Neural crest cell (in vitro differentiated cells): ENCODE results near the gene FANCC. TPM values are rescaled to one million over a fixed set of nuclear protein-coding genes. Genes with fewer than 3 reads are reported as not detected.

Experiments
- DNase-seq: peaks from one replicate; pipeline ENCODE4 v3.0.0; 2021; ENCODE audit warnings: low read depth, mixed read lengths, low spot score
- H3K27ac Mint-ChIP-seq: one replicate; pipeline ENCODE4 v1.8.0; 2021; ENCODE audit warnings: mild to moderate bottlenecking, mixed read lengths; ENCODE audit not compliant: unreplicated experiment
- H3K27me3 Mint-ChIP-seq: 2 replicates; pipeline ENCODE4 v1.8.0; 2021; ENCODE audit warnings: low read depth, mild to moderate bottlenecking, mixed read lengths
- H3K36me3 Mint-ChIP-seq: 2 replicates; pipeline ENCODE4 v1.8.0; 2021; ENCODE audit warnings: low read depth, mild to moderate bottlenecking, mixed read lengths
- H3K4me1 Mint-ChIP-seq: 2 replicates; pipeline ENCODE4 v1.8.0; 2021; ENCODE audit warnings: mixed read lengths
- H3K4me3 Mint-ChIP-seq: one replicate; pipeline ENCODE4 v1.8.0; 2021; ENCODE audit warnings: mild to moderate bottlenecking, mixed read lengths
- H3K9me3 Mint-ChIP-seq: 2 replicates; pipeline ENCODE4 v1.8.0; 2021; ENCODE audit warnings: mixed read lengths
- total RNA-seq: library from RNA; stranded (reverse); gene quantifications from 2 replicates; pipeline ENCODE4 v1.2.1, GENCODE V29; 2021
- TF ChIP-seq, protein P1 (sequence below): fragments of 200-600 bp; sonication (generic); conservative IDR thresholded peaks from 2 replicates; pipeline ENCODE4 v1.5.0; 2021; ENCODE audit warnings: antibody characterized with exemption, mild to moderate bottlenecking

Gene FANCC
- total RNA-seq, 1 donor from 2014 or later, result 24.6 TPM

DNA sequence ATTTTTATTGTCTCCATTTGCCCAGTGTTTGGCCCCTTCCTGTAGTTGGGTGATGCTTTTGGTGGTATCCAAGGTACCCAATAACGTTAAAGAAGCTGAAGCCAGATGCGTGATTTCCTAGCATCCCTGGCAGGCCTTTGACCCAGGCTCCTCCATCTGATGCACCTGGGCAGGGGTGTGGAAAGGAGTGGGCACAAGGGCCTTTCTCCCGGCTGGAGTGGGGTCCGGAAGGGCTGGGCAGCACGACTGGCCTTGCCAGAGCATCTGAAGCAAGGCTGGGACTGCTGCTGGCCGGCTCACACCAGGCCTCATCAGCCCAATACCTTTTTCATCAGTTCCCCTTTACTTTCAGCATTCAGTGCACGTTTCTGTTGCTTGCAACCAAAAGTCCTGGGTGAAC lies 220.2 kb downstream of the FANCC start:
- Mint-ChIP-seq H3K9me3 (no peaks in the 10 kb centered on the region), H3K4me1 (peaks cover 57% of the 10 kb centered on the region), H3K27me3 (peaks cover 3% of the 10 kb centered on the region), H3K4me3 (no peak overlapping the region), H3K36me3 (peaks cover 18% of the 10 kb centered on the region), H3K27ac (no peak overlapping the region)
- DNase-seq, result no peak
- TF ChIP-seq, protein P1, sequence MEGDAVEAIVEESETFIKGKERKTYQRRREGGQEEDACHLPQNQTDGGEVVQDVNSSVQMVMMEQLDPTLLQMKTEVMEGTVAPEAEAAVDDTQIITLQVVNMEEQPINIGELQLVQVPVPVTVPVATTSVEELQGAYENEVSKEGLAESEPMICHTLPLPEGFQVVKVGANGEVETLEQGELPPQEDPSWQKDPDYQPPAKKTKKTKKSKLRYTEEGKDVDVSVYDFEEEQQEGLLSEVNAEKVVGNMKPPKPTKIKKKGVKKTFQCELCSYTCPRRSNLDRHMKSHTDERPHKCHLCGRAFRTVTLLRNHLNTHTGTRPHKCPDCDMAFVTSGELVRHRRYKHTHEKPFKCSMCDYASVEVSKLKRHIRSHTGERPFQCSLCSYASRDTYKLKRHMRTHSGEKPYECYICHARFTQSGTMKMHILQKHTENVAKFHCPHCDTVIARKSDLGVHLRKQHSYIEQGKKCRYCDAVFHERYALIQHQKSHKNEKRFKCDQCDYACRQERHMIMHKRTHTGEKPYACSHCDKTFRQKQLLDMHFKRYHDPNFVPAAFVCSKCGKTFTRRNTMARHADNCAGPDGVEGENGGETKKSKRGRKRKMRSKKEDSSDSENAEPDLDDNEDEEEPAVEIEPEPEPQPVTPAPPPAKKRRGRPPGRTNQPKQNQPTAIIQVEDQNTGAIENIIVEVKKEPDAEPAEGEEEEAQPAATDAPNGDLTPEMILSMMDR, result no peak

DNA sequence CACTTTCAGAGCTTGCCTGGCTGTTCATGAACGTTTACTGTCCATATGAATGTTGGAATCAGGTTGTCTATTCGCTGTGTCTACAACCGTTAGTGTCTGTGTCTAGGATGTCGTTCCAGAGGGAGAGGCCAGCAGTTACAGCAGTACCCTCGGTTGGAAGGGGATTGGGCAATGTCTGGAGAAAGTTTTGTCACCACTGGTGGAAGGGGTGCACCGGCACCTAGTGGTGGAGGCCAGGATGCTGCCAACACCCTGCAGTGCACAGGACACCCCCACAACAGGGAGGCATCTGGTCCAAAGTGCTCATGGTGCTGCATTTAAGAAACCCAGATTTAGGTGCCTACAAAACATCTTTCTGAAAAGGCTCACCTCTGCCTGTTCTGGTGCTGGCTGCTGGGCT lies 220.7 kb downstream of the FANCC start:
- peaks cover 3% of the 10 kb centered on the region for H3K27me3 Mint-ChIP-seq
- DNase-seq, result no peak
- peaks cover 18% of the 10 kb centered on the region for H3K36me3 Mint-ChIP-seq
- no peak overlapping the region for H3K27ac Mint-ChIP-seq
- H3K4me1 Mint-ChIP-seq, result peaks cover 60% of the 10 kb centered on the region
- TF ChIP-seq, protein P1, result no peak
- no peak overlapping the region for H3K4me3 Mint-ChIP-seq
- no peaks in the 10 kb centered on the region for H3K9me3 Mint-ChIP-seq

DNA sequence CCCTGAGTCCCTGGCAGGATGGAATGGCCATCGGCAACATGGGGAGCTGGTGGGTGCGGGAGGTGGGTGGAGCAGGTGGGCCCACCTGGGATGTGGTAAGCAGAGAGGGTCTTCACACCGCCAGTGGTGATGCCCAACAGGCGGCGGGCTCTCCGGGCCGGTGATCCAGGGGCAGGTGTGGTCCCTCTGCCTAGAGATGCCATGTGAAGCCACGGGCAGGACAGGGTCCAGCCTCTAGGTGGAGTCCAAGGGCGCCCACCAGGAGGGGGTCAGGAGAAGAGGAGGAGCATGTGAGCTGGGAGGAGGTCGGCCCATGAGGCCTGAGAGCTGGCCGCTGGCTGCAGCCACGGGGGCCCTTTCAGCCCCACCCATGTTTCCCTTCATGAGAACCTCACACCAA lies 221.1 kb downstream of the FANCC start:
- H3K27ac Mint-ChIP-seq, result no peak overlapping the region
- TF ChIP-seq, protein P1, result no peak
- H3K27me3 Mint-ChIP-seq, result peaks cover 3% of the 10 kb centered on the region
- H3K9me3 Mint-ChIP-seq, result no peaks in the 10 kb centered on the region
- H3K4me3 Mint-ChIP-seq, result peak overlapping the region; percentile 22
- peaks cover 15% of the 10 kb centered on the region for H3K36me3 Mint-ChIP-seq
- H3K4me1 Mint-ChIP-seq, result peaks cover 64% of the 10 kb centered on the region
- no peak for DNase-seq

DNA sequence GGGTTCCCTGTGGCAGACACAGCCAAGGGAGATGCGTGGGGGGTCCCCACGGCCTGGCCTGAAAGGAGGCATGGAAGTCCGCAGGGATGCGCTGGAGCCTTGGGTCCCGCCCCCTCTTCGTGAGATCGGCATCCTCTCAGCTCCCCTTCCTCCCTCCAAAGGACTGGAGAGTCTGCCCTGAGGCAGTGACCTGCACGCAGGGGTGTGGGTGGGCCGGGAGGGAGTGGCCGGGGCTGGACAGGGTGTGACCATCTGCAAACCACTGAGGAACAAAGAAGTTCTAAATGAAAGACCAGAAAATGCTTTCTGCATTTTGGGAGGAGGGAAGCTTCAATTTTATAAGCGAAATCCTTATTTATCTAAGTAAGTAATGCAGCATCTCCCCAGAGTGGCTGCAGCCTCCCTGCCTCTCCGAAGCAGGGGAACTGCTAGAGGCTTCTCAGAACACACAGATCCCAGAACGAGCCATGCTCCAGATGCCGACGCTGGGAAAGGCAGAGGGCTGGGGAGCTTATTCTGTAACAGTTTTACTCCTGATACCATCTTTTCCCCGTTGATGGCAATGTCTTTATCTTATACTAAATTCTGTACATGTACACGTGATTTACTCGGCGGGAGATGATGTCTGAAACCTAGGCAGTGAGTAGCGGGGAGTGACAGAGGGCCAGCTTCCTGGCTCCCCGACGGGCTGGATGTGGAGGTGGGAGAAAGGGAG lies 221.7 kb downstream of the FANCC start:
- H3K4me1 Mint-ChIP-seq, result peaks cover 70% of the 10 kb centered on the region

DNA sequence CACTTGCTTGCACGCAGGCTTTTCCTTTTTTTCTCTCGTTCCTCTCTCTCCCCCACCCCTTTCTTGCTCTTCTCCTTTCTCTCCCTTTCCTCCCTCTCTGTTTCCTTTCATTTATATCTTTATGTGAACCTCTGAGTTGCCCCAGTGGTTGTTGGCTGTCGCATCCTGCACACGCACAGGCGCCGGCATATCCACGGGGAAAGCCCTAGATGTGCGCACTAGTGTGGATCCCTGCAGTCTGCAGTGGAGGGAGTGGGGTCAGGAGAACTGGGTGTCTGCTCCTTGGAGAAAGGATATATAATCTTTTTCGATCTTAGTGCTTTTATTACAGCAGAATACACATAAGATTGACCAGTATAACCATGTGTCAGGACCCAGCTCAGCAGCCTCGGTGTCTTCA lies 223.5 kb downstream of the FANCC start:
- peak overlapping the region; percentile 32 for H3K27ac Mint-ChIP-seq
- H3K9me3 Mint-ChIP-seq, result no peaks in the 10 kb centered on the region
- H3K36me3 Mint-ChIP-seq, result peaks cover 15% of the 10 kb centered on the region
- H3K4me1 Mint-ChIP-seq, result peaks cover 87% of the 10 kb centered on the region
- DNase-seq, result no peak
- H3K27me3 Mint-ChIP-seq, result peaks cover 3% of the 10 kb centered on the region
- H3K4me3 Mint-ChIP-seq, result peak overlapping the region; percentile 70
- TF ChIP-seq, protein P1, result no peak

More for the DNA sequence above, 221.7 kb downstream of the FANCC start:
- Mint-ChIP-seq H3K4me3 (peak overlapping the region; percentile 33), H3K9me3 (no peaks in the 10 kb centered on the region), H3K36me3 (peaks cover 15% of the 10 kb centered on the region), H3K27ac (no peak overlapping the region), H3K27me3 (peaks cover 3% of the 10 kb centered on the region)
- TF ChIP-seq, protein P1, result no peak
- no peak for DNase-seq
